IMR-90 (cell line): ENCODE data around the gene CMTM6. TPM values are rescaled to one million over a fixed set of nuclear protein-coding genes. Genes with fewer than 3 reads are reported as not detected.

Experiments used
- ATAC-seq: fragments of 200-7000 bp; cut with Tn5 transposase; 2 replicates; pipeline ENCODE4 v1.9.1; 2020; ENCODE audit warnings: low read depth, mild to moderate bottlenecking, moderate library complexity
- BruUV-seq: library from RNA; stranded (reverse); fragments of 400-500 nt; replicated peaks from 2 replicates; lab custom pipeline; 2021; lab: Mats Ljungman, UMichigan
- CTCF ChIA-PET: fragments of 300-600 bp; formaldehyde crosslinking; extraction: SDS; loops from one replicate; lab custom pipeline; 2021; ENCODE audit warnings: antibody characterized with exemption; lab: Yijun Ruan, JAX
- POLR2A ChIA-PET: fragments of 300-600 bp; sonication (Branson Sonifier 250); formaldehyde crosslinking; loops from one replicate; lab custom pipeline; 2022; ENCODE audit warnings: antibody characterized with exemption; ENCODE audit not compliant: unreplicated experiment; lab: Charles Lee
- DNase-seq: peaks from one replicate; pipeline ENCODE4 v3.0.0; 2013
- H2AFZ ChIP-seq: replicated peaks from 2 replicates; pipeline ENCODE3; 2013; ENCODE audit warnings: low read length, mild to moderate bottlenecking; ENCODE audit not compliant: poor library complexity
- H2AK5ac ChIP-seq: 2 replicates; pipeline ENCODE4 v1.6.1; 2013; ENCODE audit warnings: low read depth, low read length, inconsistent platforms
- H2AK9ac ChIP-seq: replicated peaks from 2 replicates; pipeline ENCODE3; 2013; ENCODE audit warnings: mild to moderate bottlenecking, low read depth, low read length, moderate library complexity; ENCODE audit not compliant: poor library complexity
- H2BK120ac ChIP-seq: 2 replicates; pipeline ENCODE4 v1.6.1; 2013; ENCODE audit warnings: low read depth, low read length, inconsistent platforms
- H2BK15ac ChIP-seq: 3 replicates; pipeline ENCODE4 v1.6.1; 2013; ENCODE audit warnings: low read depth, low read length, inconsistent platforms
- H2BK20ac ChIP-seq: 2 replicates; pipeline ENCODE4 v1.6.1; 2013; ENCODE audit warnings: low read depth, mild to moderate bottlenecking, inconsistent platforms, low read length, moderate library complexity
- H2BK5ac ChIP-seq: 2 replicates; pipeline ENCODE4 v1.6.1; 2013; ENCODE audit warnings: mild to moderate bottlenecking, low read depth, low read length, inconsistent platforms; ENCODE audit not compliant: poor library complexity, severe bottlenecking
- H3K14ac ChIP-seq: replicated peaks from 2 replicates; pipeline ENCODE4 v1.6.1; 2013; ENCODE audit warnings: low read depth, low read length, inconsistent platforms
- H3K18ac ChIP-seq: 2 replicates; pipeline ENCODE4 v1.6.1; 2013; ENCODE audit warnings: low read depth, low read length, control low read depth
- H3K23ac ChIP-seq: 2 replicates; pipeline ENCODE4 v1.6.1; 2013; ENCODE audit warnings: low read depth, low read length, inconsistent platforms
- H3K27ac ChIP-seq: 2 replicates; pipeline ENCODE4 v1.5.1; 2013; ENCODE audit warnings: mild to moderate bottlenecking, control low read depth, low read length; ENCODE audit not compliant: insufficient read depth
- H3K27me3 ChIP-seq: 2 replicates; pipeline ENCODE4 v1.6.1; 2013; ENCODE audit warnings: low read length; ENCODE audit not compliant: control insufficient read depth, insufficient read depth
- H3K36me3 ChIP-seq: 2 replicates; pipeline ENCODE4 v1.6.1; 2013; ENCODE audit warnings: low read length, mixed read lengths; ENCODE audit not compliant: control insufficient read depth, insufficient read depth
- H3K4ac ChIP-seq: 2 replicates; pipeline ENCODE4 v1.6.1; 2013; ENCODE audit warnings: low read depth, low read length, inconsistent platforms
- H3K4me1 ChIP-seq: 2 replicates; pipeline ENCODE4 v1.6.1; 2013; ENCODE audit warnings: low read length, mixed read lengths; ENCODE audit not compliant: control insufficient read depth, insufficient read depth
- H3K4me2 ChIP-seq: 2 replicates; pipeline ENCODE4 v1.6.1; 2013; ENCODE audit warnings: low read depth, mild to moderate bottlenecking, control low read depth, low read length, moderate library complexity
- H3K4me3 ChIP-seq: 2 replicates; pipeline ENCODE4 v1.5.1; 2013; ENCODE audit warnings: low read depth, mild to moderate bottlenecking, control low read depth, low read length, moderate library complexity; ENCODE audit not compliant: insufficient read depth
- H3K56ac ChIP-seq: 2 replicates; pipeline ENCODE4 v1.6.1; 2013; ENCODE audit warnings: low read length, inconsistent platforms; ENCODE audit not compliant: insufficient read depth; ENCODE audit errors: extremely low read depth
- H3K79me1 ChIP-seq, 2 experiments: 2 replicates each; pipeline ENCODE4 v1.6.1; 2013; ENCODE audit warnings: low read length in 2 of 2, inconsistent platforms in 1 of 2, low read depth in 1 of 2
- H3K9ac ChIP-seq: 2 replicates; pipeline ENCODE4 v1.6.1; 2013; ENCODE audit warnings: low read depth, low read length, control low read depth
- H3K9me1 ChIP-seq: 2 replicates; pipeline ENCODE4 v1.6.1; 2013; ENCODE audit warnings: low read length, inconsistent platforms; ENCODE audit not compliant: insufficient read depth
- H3K9me3 ChIP-seq: 2 replicates; pipeline ENCODE4 v1.6.1; 2013; ENCODE audit warnings: low read length; ENCODE audit not compliant: control insufficient read depth, insufficient read depth
- H4K20me1 ChIP-seq: 2 replicates; pipeline ENCODE4 v1.6.1; 2013; ENCODE audit warnings: low read length, inconsistent platforms; ENCODE audit not compliant: insufficient read depth
- H4K5ac ChIP-seq: 2 replicates; pipeline ENCODE4 v1.6.1; 2013; ENCODE audit warnings: mild to moderate bottlenecking, low read depth, low read length, control low read depth
- H4K8ac ChIP-seq, 2 experiments: 2 replicates each; pipeline ENCODE4 v1.6.1; 2013; ENCODE audit warnings: low read depth in 2 of 2, low read length in 2 of 2, control low read depth in 1 of 2, inconsistent platforms in 1 of 2
- H4K91ac ChIP-seq: 2 replicates; pipeline ENCODE4 v1.6.1; 2013; ENCODE audit warnings: low read depth, low read length, inconsistent platforms; ENCODE audit not compliant: insufficient read depth
- BHLHE40 ChIP-seq: fragments of 150-350 bp; IDR thresholded peaks from 2 replicates; pipeline ENCODE4 v1.6.1; 2016; ENCODE audit warnings: mild to moderate bottlenecking, low read depth, low read length
- CHD1 ChIP-seq: IDR thresholded peaks from 2 replicates; pipeline ENCODE4 v1.6.1; 2012; ENCODE audit warnings: low read depth, low read length, improper control_type of control experiment
- CTCF ChIP-seq: conservative IDR thresholded peaks from 2 replicates; pipeline ENCODE4 v1.5.1; 2012; ENCODE audit warnings: mild to moderate bottlenecking, low read depth, low read length, improper control_type of control experiment
- ELK1 ChIP-seq: fragments of 150-350 bp; IDR thresholded peaks from 2 replicates; pipeline ENCODE4 v1.6.1; 2016; ENCODE audit warnings: low read depth, mild to moderate bottlenecking, low read length, moderate library complexity, borderline replicate concordance
- FOS ChIP-seq: fragments of 150-350 bp; IDR thresholded peaks from 2 replicates; pipeline ENCODE4 v1.6.1; 2016; ENCODE audit warnings: low read depth, low read length
- MAFK ChIP-seq: IDR thresholded peaks from 2 replicates; pipeline ENCODE4 v1.6.1; 2012; ENCODE audit warnings: low read depth, low read length, improper control_type of control experiment
- MAZ ChIP-seq: IDR thresholded peaks from 2 replicates; pipeline ENCODE4 v1.6.1; 2012; ENCODE audit warnings: low read depth, mild to moderate bottlenecking, low read length, improper control_type of control experiment, moderate library complexity, borderline replicate concordance
- NFE2L2 ChIP-seq: fragments of 150-350 bp; IDR thresholded peaks from 2 replicates; pipeline ENCODE4 v1.6.1; 2016; ENCODE audit warnings: low read depth, mild to moderate bottlenecking, low read length
- POLR2A ChIP-seq: IDR thresholded peaks from 2 replicates; pipeline ENCODE4 v1.6.1; 2012; ENCODE audit warnings: mild to moderate bottlenecking, low read depth, low read length
- RAD21 ChIP-seq: IDR thresholded peaks from 2 replicates; pipeline ENCODE4 v1.6.1; 2012; ENCODE audit warnings: low read length, improper control_type of control experiment
- RCOR1 ChIP-seq: IDR thresholded peaks from 2 replicates; pipeline ENCODE4 v1.6.1; 2012; ENCODE audit warnings: mild to moderate bottlenecking, low read length, improper control_type of control experiment; ENCODE audit not compliant: insufficient replicate concordance
- RFX5 ChIP-seq: IDR thresholded peaks from 2 replicates; pipeline ENCODE4 v1.8.0; 2012; ENCODE audit warnings: low read depth, mild to moderate bottlenecking, low read length, moderate library complexity
- SMC3 ChIP-seq: fragments of 150-350 bp; IDR thresholded peaks from 2 replicates; pipeline ENCODE4 v1.6.1; 2016; ENCODE audit warnings: low read depth, mild to moderate bottlenecking, antibody characterized with exemption, low read length, moderate library complexity
- USF2 ChIP-seq: fragments of 150-350 bp; IDR thresholded peaks from 2 replicates; pipeline ENCODE4 v1.6.1; 2017; ENCODE audit warnings: mild to moderate bottlenecking, antibody characterized with exemption, low read length, low read depth
- WGBS, 2 experiments: methylation state at CpG; one replicate each; pipeline versions ENCODE4 v1.1.5 to v1.1.7; 2013; ENCODE audit warnings: missing lambda C conversion rate in 2 of 2; ENCODE audit not compliant: insufficient read length in 1 of 2; ENCODE audit errors: extremely low coverage in 2 of 2; 5-methylcytosine and 5-hydroxymethylcytosine counted together
- dilution Hi-C: fragments of 300-500 bp; cut with HindIII; formaldehyde crosslinking; loops from one replicate; pipeline ENCODE4 v1.14.3; 2018; ENCODE audit warnings: low sequenced_read_pairs; ENCODE audit not compliant: unreplicated experiment
- in situ Hi-C: fragments of 300-500 bp; cut with MboI; formaldehyde crosslinking; loops from 3 replicates; pipeline ENCODE4 v1.14.3; 2019; ENCODE audit warnings: low sequenced_read_pairs, inconsistent platforms, mixed read lengths
- intact Hi-C: fragments of 100-400 bp; cut with micrococcal nuclease; formaldehyde crosslinking; loops from 2 replicates; pipeline ENCODE4 v1.10.0; 2022
- polyA plus RNA-seq, 3 experiments: library from polyadenylated mRNA; depleted of rRNA; stranded (reverse); fragments of >200 nt; gene quantifications; 2 replicates each; pipeline ENCODE4 v1.2.3, GENCODE V29; 2012; ENCODE audit warnings: low replicate concordance in 1 of 3
- total RNA-seq: library from RNA; depleted of rRNA; stranded (reverse); fragments of >200 nt; gene quantifications from 2 replicates; pipeline ENCODE4 v1.2.3, GENCODE V29; 2012

The CMTM6 gene
- total and polyA plus RNA-seq, 2 of the 4 experiments (the other 2 are of a cell fraction): 29.4 to 36.6 TPM

GRCh38 chr3:32469151-32469874 lies 33.3 kb downstream of the CMTM6 start:
- H4K91ac ChIP-seq: no peak overlapping the region
- BruUV-seq: no TSS peak
- CTCF ChIA-PET: interaction anchor here (1.1 to 1.8 kb wide), 3 partner anchors 15 to 78 kb away, joined by 3 to 6 read pairs (median 4); partner anchors contain the start of gene CMTM7
- TF ChIP-seq MAZ: no peak
- no peak for TF ChIP-seq SMC3
- TF ChIP-seq RFX5: no peak
- no peak for TF ChIP-seq USF2
- no peak for TF ChIP-seq NFE2L2
- TF ChIP-seq MAFK: no peak
- TF ChIP-seq FOS: no peak
- no peak for TF ChIP-seq BHLHE40
- no peak for TF ChIP-seq ELK1
- TF ChIP-seq POLR2A: no peak
- TF ChIP-seq CHD1: no peak
- no peak for TF ChIP-seq RAD21
- TF ChIP-seq CTCF: no peak
- no peak for TF ChIP-seq RCOR1

More at GRCh38 chr3:32469151-32469874, 33.3 kb downstream of the CMTM6 start:
- 0 out of 2 replicates have a peak overlapping the region, but pooled peaks have one; percentile 29 for H2BK20ac ChIP-seq
- peak overlapping the region; percentile 40 for H2BK5ac ChIP-seq
- H4K20me1 ChIP-seq: peaks cover 18% of the 10 kb centered on the region
- no peak overlapping the region for H4K5ac ChIP-seq
- intact Hi-C loops: loop anchor here (1.0 to 10.0 kb wide), 2 partner anchors 173 to 295 kb away; no protein-coding TSS in a partner anchor
- ATAC-seq (peak; percentile 12), DNase-seq (no peak)
- 0 out of 2 replicates have a peak overlapping the region, but pooled peaks have one; percentile 10 for H3K23ac ChIP-seq
- H3K56ac ChIP-seq: no peak overlapping the region
- peak overlapping the region; percentile 44; the same call in 1 of the 2 replicates for H3K14ac ChIP-seq
- H3K9ac ChIP-seq: no peak overlapping the region
- H2AFZ ChIP-seq: no peak overlapping the region
- H3K79me1 ChIP-seq: peaks cover 14 to 35% of the 10 kb centered on the region in 2 experiments; a peak in 3 of 4 replicates
- no peak overlapping the region for H2BK120ac ChIP-seq
- peak overlapping the region; percentile 39; the same call in 1 of the 3 replicates for H2BK15ac ChIP-seq
- no peaks in the 10 kb centered on the region for H3K9me3 ChIP-seq
- peaks cover 11% of the 10 kb centered on the region for H3K4me1 ChIP-seq
- peak overlapping the region; percentile 33 for H2AK9ac ChIP-seq
- peaks cover 17% of the 10 kb centered on the region for H3K9me1 ChIP-seq
- no peak overlapping the region for H3K4me3 ChIP-seq
- POLR2A ChIA-PET: no interaction called here
- H3K18ac ChIP-seq: peak overlapping the region; percentile 15; the same call in 1 of the 2 replicates
- H3K36me3 ChIP-seq: peaks cover 9% of the 10 kb centered on the region
- H3K4ac ChIP-seq: peak overlapping the region; percentile 33
- H4K8ac ChIP-seq: no peak overlapping the region
- peak overlapping the region; percentile 50; the same call in 1 of the 2 replicates for H3K27ac ChIP-seq
- peak overlapping the region; percentile 83; the same call in 1 of the 2 replicates for H2AK5ac ChIP-seq
- in situ Hi-C loops: loop anchor here (5.0 kb wide), 2 partner anchors 77 to 172 kb away; partner anchors contain the start of gene CMTM7
- peak overlapping the region; percentile 42; the same call in 1 of the 2 replicates for H3K4me2 ChIP-seq
- WGBS, 2 experiments: no CpG with 5 or more reads among the region's 7 CpGs
- no peaks in the 10 kb centered on the region for H3K27me3 ChIP-seq
- dilution Hi-C loops: no loop called here
